Neural cell (in vitro differentiated cells): ENCODE measurements around the gene LRRC19. TPM values are rescaled to one million over a fixed set of nuclear protein-coding genes. Genes with fewer than 3 reads are reported as not detected.

Source experiments
- H2AFZ ChIP-seq: fragments of 200-600, 300-800 bp; sonication (generic), shearing (Covaris generic); 2 replicates; pipeline ENCODE4 v1.6.0; 2014; ENCODE audit warnings: low read depth, mild to moderate bottlenecking, antibody characterized with exemption, low read length, moderate library complexity
- H3F3A ChIP-seq: fragments of 200-600 bp; shearing (Covaris generic); 2 replicates; pipeline ENCODE4 v1.6.1; 2016; ENCODE audit warnings: mild to moderate bottlenecking, moderate library complexity, mixed read lengths, antibody characterized with exemption, low read length; ENCODE audit not compliant: insufficient read depth, poor library complexity, severe bottlenecking
- H3K27ac ChIP-seq: fragments of 200-600, 300-800 bp; sonication (generic), shearing (Covaris generic); 2 replicates; pipeline ENCODE4 v1.5.1; 2014; ENCODE audit warnings: mild to moderate bottlenecking, low read length, moderate library complexity
- H3K27me3 ChIP-seq: fragments of 300-800, 200-600 bp; sonication (generic), shearing (Covaris generic); 2 replicates; pipeline ENCODE4 v1.6.0; 2014; ENCODE audit warnings: mild to moderate bottlenecking, low read depth, low read length, moderate library complexity; ENCODE audit not compliant: insufficient read depth
- H3K36me3 ChIP-seq: fragments of 300-800, 200-600 bp; sonication (generic), shearing (Covaris generic); 2 replicates; pipeline ENCODE4 v1.5.1; 2014; ENCODE audit warnings: mild to moderate bottlenecking, antibody characterized with exemption, low read length, moderate library complexity; ENCODE audit not compliant: insufficient read depth
- H3K4me2 ChIP-seq: fragments of 300-800, 200-600 bp; sonication (generic), shearing (Covaris generic); 2 replicates; pipeline ENCODE4 v1.6.0; 2014; ENCODE audit warnings: mild to moderate bottlenecking, low read length
- H3K4me3 ChIP-seq: fragments of 300-800, 200-600 bp; sonication (generic), shearing (Covaris generic); 2 replicates; pipeline ENCODE4 v1.5.1; 2014; ENCODE audit warnings: mild to moderate bottlenecking, low read length, moderate library complexity
- H3K79me2 ChIP-seq: fragments of 200-600 bp; shearing (Covaris generic); replicated peaks from 2 replicates; pipeline ENCODE4 v1.6.0; 2014; ENCODE audit warnings: mild to moderate bottlenecking, low read length, moderate library complexity; ENCODE audit not compliant: insufficient read depth
- H3K9ac ChIP-seq: fragments of 300-800, 200-600 bp; sonication (generic), shearing (Covaris generic); 2 replicates; pipeline ENCODE4 v1.6.1; 2016; ENCODE audit warnings: mild to moderate bottlenecking, low read length, mixed read lengths
- H3K9me2 ChIP-seq: fragments of 200-600 bp; shearing (Covaris generic); 2 replicates; pipeline ENCODE4 v1.6.1; 2016; ENCODE audit warnings: mild to moderate bottlenecking, low read length, mixed read lengths; ENCODE audit not compliant: insufficient read depth
- H3K9me3 ChIP-seq: fragments of 200-600, 300-800 bp; sonication (generic), shearing (Covaris generic); 2 replicates; pipeline ENCODE4 v1.6.1; 2016; ENCODE audit warnings: mild to moderate bottlenecking, mixed run types, low read length, moderate library complexity, mixed read lengths
- H4K20me1 ChIP-seq: fragments of 200-600 bp; shearing (Covaris generic); 2 replicates; pipeline ENCODE4 v1.6.1; 2016; ENCODE audit warnings: mild to moderate bottlenecking, mixed run types; ENCODE audit not compliant: insufficient read depth
- CTCF ChIP-seq: fragments of 450-650 bp; IDR thresholded peaks from 2 replicates; pipeline ENCODE4 v1.5.1; 2014; ENCODE audit warnings: antibody characterized with exemption, mild to moderate bottlenecking, moderate library complexity; ENCODE audit not compliant: poor library complexity, severe bottlenecking
- EP300 ChIP-seq: fragments of 450-650 bp; conservative IDR thresholded peaks from 2 replicates; pipeline ENCODE4 v1.6.1; 2014; ENCODE audit warnings: antibody characterized with exemption, mild to moderate bottlenecking, moderate library complexity; ENCODE audit not compliant: poor library complexity, severe bottlenecking
- EZH2 ChIP-seq: fragments of 200-600, 300-800 bp; shearing (Covaris generic), sonication (generic); IDR thresholded peaks from 2 replicates; pipeline ENCODE4 v1.6.1; 2014; ENCODE audit warnings: antibody characterized with exemption, low read length, borderline replicate concordance, mild to moderate bottlenecking; ENCODE audit not compliant: insufficient read depth, poor library complexity, severe bottlenecking
- MXI1 ChIP-seq: fragments of 450-650 bp; conservative IDR thresholded peaks from 2 replicates; pipeline ENCODE4 v1.6.1; 2014; ENCODE audit warnings: antibody characterized with exemption, mild to moderate bottlenecking; ENCODE audit not compliant: poor library complexity, severe bottlenecking
- POLR2AphosphoS5 ChIP-seq: IDR thresholded peaks from 2 replicates; pipeline ENCODE4 v1.6.1; 2012
- RAD21 ChIP-seq: fragments of 450-650 bp; conservative IDR thresholded peaks from 2 replicates; pipeline ENCODE4 v1.6.1; 2014; ENCODE audit warnings: antibody characterized with exemption, mild to moderate bottlenecking, moderate library complexity
- REST ChIP-seq: IDR thresholded peaks from 2 replicates; pipeline ENCODE4 v1.6.1; 2012; ENCODE audit warnings: borderline replicate concordance
- SMC3 ChIP-seq: fragments of 450-650 bp; conservative IDR thresholded peaks from 2 replicates; pipeline ENCODE4 v1.6.1; 2014; ENCODE audit warnings: antibody characterized with exemption, mild to moderate bottlenecking, moderate library complexity; ENCODE audit not compliant: poor library complexity
- TAF1 ChIP-seq: IDR thresholded peaks from 2 replicates; pipeline ENCODE4 v1.6.1; 2012; ENCODE audit warnings: low read depth
- polyA plus RNA-seq: library from polyadenylated mRNA; depleted of rRNA; stranded (reverse); fragments of >200 nt; gene quantifications from 2 replicates; pipeline ENCODE4 v1.2.3, GENCODE V29; 2014

Gene LRRC19
- polyA plus RNA-seq, 1 donor from 2014 or later, result not detected

- no peaks in the 10 kb centered on the region for H3K9me2 ChIP-seq
- peak overlapping the region; percentile 98 for H3K4me3 ChIP-seq
- H3K27me3 ChIP-seq, result no peaks in the 10 kb centered on the region
- H3F3A ChIP-seq, result no peaks in the 10 kb centered on the region
- H3K27ac ChIP-seq, result peak overlapping the region; percentile 98
- H3K4me2 ChIP-seq, result peak overlapping the region; percentile 72
- TF ChIP-seq MXI1 (peak; percentile 0), REST (no peak)
- H2AFZ ChIP-seq, result peak overlapping the region; percentile 82
- no peaks in the 10 kb centered on the region for H4K20me1 ChIP-seq
- peaks cover 38% of the 10 kb centered on the region for H3K79me2 ChIP-seq
- no peaks in the 10 kb centered on the region for H3K36me3 ChIP-seq
- peak overlapping the region; percentile 97 for H3K9ac ChIP-seq
- no peaks in the 10 kb centered on the region for H3K9me3 ChIP-seq
Observed at GRCh38 chr9:26947736-26948135, 57.7 kb downstream of the LRRC19 start.

- TF ChIP-seq CTCF (peak; percentile 46), SMC3 (no peak), REST (peak; percentile 88), MXI1 (peak; percentile 98), POLR2AphosphoS5 (peak; percentile 73), RAD21 (no peak), EZH2 (no peak), TAF1 (peak; percentile 81), EP300 (peak; percentile 75)
- Histone ChIP-seq H3K79me2 (peaks cover 42% of the 10 kb centered on the region), H3K4me2 (peak within 1 kb of the TSS; percentile 96)
Observed at GRCh38 chr9:26946753-26947727, 58.4 kb downstream of the LRRC19 start, which contains the start of gene PLAA. TSS of gene PLAA (minus strand) at chr9:26947242. CDS start at chr9:26947045, 197 bp downstream.

More at GRCh38 chr9:26946753-26947727, 58.4 kb downstream of the LRRC19 start, which contains the start of gene PLAA:
- no peaks in the 10 kb centered on the region for H3K27me3 ChIP-seq
- H3K9ac ChIP-seq, result peak within 1 kb of the TSS; percentile 97
- H2AFZ ChIP-seq, result peak within 1 kb of the TSS; percentile 82
- peak within 1 kb of the TSS; percentile 98 for H3K4me3 ChIP-seq
- no peaks in the 10 kb centered on the region for H3K36me3 ChIP-seq
- H3K9me2 ChIP-seq, result no peaks in the 10 kb centered on the region
- no peaks in the 10 kb centered on the region for H3F3A ChIP-seq
- H4K20me1 ChIP-seq, result no peaks in the 10 kb centered on the region
- H3K9me3 ChIP-seq, result no peaks in the 10 kb centered on the region
- peak within 1 kb of the TSS; percentile 98 for H3K27ac ChIP-seq
